Measurements from ENCODE around the gene MAP3K8.

Gene MAP3K8

DNA sequence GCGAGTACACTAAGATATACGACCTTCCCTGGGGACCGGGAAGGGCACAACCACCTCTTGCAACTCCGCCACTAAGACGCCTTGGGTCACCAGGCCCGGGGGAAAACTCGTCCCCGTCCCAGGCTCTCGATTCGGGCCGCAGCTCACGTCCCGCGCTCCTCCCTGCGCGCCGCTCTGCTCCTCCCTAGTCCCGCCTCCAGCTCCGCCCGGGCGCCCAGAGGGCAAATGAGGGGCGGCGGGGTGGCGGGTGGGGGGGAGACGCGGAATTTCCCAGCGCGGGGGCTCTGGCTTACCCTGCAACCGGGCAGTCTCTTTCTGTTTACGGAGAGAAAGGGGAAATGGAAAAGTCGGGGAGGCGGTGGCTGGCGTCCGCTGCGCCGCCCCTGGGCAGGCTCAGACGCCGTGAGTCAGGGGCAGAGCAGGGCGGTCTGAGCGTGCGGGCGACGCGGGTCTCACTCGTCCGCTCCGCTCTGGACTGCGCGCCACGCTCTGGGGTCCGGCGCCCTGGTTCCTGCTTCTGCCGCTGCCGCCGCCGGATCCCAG lies at the start of gene MAP3K8:
Gene MAP3K8, plus strand, starts transcription at position 455 of the 543 bp plus-strand sequence. CDS start 4,755 bp downstream, outside the sequence.
- peak; percentile 50 to 81 for DNase-seq (ENCODE audit: low read depth in 2 of 2)

DNA sequence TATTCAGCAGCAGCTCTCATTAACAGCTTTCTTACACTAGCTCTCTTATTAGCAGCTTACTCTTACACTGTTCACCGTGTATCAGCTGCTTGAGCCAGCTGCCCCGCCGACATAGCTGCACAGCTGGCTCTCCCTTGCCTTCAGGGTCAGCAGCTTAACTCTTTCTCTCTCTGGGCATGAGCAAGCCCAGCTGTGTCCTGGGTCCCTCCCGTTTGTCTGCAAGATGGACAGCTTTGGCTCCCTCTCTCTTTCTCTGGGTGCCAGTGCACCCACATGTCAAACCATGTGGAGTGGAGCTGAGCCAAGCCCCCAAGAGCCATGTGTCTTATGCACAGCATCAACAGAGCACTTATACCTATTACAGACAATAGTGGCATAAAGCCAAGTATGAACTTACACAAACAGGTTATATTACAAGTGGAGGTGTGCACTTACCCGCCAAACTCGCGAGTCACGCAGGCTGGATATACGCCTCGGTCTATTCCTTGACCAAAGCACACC lies 49.2 kb upstream of the MAP3K8 start:
- no peak for DNase-seq (ENCODE audit: low read depth in 2 of 2)

DNA sequence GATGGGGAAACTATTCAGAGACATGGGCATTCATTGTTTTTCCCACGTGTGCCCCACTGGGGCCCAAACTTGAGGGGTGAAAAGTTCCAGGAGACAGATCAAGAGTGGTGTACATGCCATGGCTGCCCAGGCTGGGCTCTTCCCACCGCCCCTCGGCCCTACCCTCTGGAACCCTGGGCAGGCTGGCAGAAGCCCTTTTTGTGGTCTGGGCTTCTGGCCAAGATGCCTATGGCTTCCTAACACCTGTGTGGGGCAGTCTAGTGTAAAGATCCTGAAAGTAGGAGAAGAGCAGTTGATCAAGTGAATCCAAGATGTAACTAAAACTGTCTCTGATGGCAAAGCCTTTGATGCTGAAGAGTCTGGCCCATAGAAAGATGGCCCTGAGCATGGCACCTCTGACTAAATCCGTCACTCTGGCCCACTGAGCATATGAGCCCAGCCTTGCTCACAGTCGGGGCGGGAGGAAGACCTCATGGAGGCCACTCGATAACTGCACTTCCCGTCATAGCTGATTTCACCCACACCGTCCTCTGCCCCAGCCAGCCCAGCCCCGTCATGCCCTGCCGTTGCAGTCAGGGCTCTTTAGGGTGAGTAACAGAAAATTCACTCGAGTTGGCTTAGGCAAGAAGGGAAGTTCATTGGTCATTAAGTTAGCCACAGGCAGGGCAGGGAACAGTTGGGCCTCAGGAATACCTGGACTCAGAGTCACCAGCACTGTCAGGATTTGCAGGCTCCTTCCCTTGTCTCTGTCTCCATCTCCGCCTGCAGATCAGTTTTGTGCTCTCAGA lies 47.0 kb upstream of the MAP3K8 start:
- no peak for DNase-seq (ENCODE audit: low read depth in 2 of 2)

GRCh38 chr10:30387646-30388243 lies 46.2 kb upstream of the MAP3K8 start:
- DNase-seq (ENCODE audit: low read depth in 2 of 2), result no peak

- DNase-seq (ENCODE audit: low read depth in 2 of 2), result no peak
Measured at GRCh38 chr10:30389543-30389942, 44.4 kb upstream of the MAP3K8 start.

GRCh38 chr10:30390207-30390606 lies 43.8 kb upstream of the MAP3K8 start:
- no peak for DNase-seq (ENCODE audit: low read depth in 2 of 2)

DNA sequence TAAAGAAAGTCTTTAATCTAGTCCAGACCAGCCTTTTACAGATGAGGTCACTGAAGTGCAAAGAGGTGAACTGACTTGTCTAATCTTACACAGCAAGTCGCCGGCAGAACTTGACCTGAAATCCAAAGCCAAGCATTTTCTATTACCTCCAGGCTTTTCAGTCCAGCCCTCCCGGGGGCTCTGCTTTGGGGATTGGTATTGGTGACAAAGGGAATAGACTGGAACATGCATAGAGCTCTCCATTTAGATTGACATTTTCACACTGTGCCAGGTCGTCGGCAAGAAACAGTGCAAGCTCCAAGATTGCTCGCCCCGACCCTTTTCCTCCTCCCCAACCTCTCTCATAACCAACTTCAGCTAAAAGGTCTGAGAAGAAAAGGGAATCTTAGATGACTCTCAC lies 42.7 kb upstream of the MAP3K8 start:
- DNase-seq (ENCODE audit: low read depth in 2 of 2), result no peak

DNA sequence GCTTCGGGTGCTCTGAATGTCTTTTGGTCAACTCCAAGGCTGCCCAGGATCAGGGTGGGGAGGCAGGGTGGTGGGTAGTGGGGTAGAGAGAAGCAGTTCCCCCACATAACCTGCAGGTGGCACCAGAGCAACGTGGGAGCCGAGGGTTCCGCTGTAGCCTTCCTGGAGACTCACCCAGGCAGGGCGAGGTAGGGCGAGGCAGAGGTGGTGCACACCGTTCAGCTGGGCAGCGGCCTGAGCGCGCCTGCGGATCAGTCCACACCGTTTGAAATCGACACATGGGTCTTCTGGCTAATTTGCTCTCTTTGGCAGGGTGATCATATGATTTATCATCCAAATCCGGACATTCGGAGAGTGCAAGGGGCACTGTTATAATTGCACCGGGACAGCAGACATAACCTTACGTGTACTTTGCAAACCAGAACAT lies 41.4 kb upstream of the MAP3K8 start:
- peak; percentile 51 to 60 for DNase-seq (ENCODE audit: low read depth in 2 of 2)

- DNase-seq (ENCODE audit: low read depth in 2 of 2), result no peak
Measured at GRCh38 chr10:30396293-30396692, 37.7 kb upstream of the MAP3K8 start.

DNA sequence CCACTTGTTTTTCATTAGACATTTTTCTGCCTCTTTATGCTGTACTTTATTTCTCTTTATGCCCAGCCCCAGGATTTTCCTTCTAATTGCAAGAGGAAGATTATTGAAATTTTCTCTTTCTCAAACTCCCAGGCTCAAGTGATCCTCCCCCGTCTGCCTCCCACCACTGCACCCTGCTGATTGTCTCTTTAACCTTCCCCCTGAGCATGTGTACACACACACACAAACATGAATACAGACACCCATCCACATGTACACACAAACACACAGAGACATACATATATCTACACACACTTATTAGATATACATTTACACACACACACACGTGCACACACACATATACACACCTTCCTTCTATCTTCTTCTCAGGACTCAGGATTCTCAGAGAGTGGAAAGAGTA lies 37.3 kb upstream of the MAP3K8 start:
- DNase-seq (ENCODE audit: low read depth in 2 of 2), result no peak

DNA sequence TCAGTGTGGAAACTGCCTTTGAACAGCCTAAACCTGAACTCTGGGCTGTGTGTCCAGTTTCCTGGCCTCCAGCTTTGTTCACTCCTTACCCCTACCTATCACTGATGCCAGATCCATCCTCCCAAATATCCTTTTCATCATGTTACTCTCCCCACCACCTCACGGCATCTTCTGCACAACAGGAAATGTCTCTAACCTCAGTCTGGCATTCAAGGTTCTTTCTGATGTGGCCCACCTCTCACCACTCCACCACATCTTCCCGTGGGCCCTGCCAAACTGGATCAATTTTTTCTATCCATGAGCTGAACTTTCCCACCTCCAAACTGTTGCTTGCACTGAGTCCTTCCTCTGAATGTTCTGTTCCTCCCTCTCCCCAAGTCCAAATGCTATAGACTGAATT lies 35.8 kb upstream of the MAP3K8 start:
- no peak for DNase-seq (ENCODE audit: low read depth in 2 of 2)

DNA sequence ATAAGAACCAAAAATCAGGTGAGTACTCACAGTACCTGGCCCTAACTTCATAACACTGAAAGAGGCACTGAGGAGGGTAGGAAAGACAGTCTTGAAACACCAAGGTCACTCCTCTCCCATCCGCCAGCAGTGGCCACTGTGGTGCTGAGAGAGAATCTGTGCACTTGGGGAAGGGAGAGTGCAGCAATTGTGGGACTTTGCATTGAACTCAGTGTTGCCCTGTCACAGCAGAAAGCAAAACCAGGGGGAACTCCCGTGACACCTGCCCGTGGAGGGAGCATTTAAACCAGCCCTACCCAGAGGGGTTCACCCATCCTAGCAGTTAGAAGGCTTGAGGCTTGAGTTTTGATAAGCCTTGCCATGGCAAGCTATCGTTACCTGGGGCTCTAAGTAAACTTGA lies 35.2 kb upstream of the MAP3K8 start:
- no peak for DNase-seq (ENCODE audit: low read depth in 2 of 2)

DNA sequence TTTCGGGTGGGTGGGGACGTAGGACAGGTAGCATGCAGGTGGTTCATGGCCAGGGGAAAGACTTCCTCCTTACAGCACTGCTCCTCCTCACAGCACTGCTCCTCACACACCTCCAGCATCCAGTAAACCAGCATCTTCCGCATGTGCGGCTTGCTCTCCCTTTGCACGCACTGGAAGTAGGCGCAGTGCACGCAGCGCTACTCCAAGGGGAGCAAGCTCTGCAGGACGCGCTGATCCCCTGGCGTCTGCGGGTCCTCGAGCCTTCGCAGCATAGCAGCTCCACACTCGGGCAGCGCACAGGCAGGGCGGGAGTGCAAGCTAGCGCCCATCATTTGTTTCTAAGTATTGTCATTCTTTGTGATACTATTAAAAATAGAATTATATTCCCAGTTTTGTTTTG lies 30.5 kb upstream of the MAP3K8 start:
- no peak for DNase-seq (ENCODE audit: low read depth in 2 of 2)

GRCh38 chr10:30404540-30404939 lies 29.4 kb upstream of the MAP3K8 start:
- no peak for DNase-seq (ENCODE audit: low read depth in 2 of 2)

DNA sequence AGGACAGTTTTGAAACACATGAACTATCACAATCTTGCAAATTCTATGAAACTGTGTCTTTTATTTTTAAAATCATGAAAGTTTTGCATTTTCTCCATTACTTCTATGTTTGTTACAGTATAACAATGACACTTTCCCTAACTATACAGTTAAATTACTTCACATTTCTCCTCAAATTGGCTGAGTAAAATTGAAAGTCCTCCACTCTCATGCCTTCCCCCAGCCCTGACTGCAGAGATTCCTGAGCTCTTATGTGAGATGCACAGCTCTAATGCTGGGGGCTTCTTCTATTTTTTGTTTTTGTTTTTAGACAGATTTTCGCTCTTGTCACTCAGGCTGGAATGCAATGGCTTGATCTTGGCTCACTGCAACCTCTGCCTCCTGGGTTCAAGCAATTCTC lies 22.7 kb upstream of the MAP3K8 start:
- no peak for DNase-seq (ENCODE audit: low read depth in 2 of 2)

DNA sequence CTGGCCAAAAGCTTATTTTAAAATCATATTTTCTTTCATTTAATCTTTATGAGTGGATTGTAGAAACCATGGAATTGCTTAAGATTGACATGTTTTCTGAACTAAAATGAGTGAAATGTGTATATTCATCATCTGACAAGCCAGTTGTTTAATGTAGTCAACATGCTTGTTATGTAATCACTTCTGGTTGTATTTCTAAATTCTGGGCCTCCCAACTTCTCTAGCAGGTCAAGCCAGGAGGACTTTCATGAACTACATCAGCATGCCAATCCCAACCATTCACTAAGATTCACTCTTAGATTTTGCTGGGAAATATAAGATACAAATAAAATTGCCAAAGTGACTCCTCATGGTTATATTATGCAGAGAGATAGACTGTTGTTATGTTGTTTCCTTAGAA lies 21.1 kb upstream of the MAP3K8 start:
- DNase-seq (ENCODE audit: low read depth in 2 of 2), result no peak

DNA sequence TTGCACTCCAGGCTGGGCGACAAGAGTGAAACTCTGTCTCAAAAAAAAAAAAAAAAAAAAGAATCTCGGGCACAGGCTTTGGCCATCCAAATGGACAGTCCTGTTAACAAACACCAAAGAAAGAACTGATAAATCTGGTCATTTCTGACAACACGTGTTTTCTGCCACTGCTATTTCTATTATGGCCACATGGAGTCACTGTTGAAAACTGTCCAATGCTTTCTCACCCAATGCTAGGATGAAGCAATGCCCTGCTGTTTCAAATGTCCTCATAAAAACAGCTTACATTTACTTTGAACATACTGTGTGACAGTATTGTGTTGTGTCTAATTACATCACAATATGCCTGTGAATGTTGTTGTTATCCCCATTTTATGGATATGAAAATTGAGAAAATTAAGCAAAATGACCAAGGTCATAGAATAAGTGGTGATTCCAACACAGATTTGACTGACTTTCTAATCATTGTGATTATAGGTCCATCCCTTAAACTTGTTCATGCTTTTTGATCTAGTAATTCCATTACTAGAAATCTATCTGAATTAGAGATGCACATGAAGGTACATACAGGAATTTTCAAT lies 19.9 kb upstream of the MAP3K8 start:
- no peak for DNase-seq (ENCODE audit: low read depth in 2 of 2)

GRCh38 chr10:30415593-30415992 lies 18.4 kb upstream of the MAP3K8 start:
- no peak for DNase-seq (ENCODE audit: low read depth in 2 of 2)

GRCh38 chr10:30417301-30417700 lies 16.7 kb upstream of the MAP3K8 start:
- DNase-seq (ENCODE audit: low read depth in 2 of 2), result no peak

- no peak for DNase-seq (ENCODE audit: low read depth in 2 of 2)
Measured at GRCh38 chr10:30420266-30420665, 13.7 kb upstream of the MAP3K8 start.

DNA sequence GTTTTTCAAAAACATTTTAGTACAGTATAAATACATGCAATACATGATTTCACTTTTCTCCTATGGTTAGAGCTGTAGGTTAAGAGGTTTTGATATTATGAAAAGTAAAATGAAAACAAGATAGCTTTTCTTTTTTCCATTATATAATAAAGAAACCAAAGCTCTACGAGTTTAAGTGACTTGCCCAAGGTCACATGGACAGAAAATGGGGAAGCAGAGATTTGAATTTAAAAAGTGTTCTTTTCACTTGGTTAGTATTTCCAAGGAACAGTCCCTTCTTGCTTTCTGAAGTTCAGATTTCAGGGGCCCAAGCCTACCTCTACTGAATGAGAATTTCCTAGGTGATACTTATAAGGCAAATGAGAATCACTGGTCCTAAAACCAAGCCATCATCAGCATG lies 13.2 kb upstream of the MAP3K8 start:
- DNase-seq (ENCODE audit: low read depth in 2 of 2), result no peak

DNA sequence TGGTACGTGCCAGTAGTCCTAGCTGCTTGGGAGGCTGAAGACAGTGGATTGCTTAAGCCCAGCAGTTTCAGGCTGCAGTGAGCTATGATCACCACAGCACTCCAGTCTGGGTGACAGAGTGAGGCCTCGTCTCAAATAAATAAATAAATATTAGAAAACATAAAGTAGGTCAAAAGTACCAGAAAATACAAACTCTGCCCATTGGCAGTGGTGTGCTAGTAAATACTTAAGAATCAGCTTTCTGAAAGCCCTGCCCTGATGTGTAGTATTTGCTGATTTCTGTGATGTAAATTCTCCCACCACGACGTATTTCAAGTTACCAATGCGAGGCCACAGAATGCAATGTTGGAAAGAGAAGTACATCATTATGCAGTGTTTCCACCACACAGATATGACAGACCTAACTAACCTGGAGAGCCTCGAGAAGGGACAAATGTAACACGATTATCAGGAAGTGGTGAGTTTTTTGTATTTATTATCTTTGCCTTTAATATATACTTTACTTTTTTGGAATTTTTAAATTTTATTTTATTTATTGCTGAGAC lies 11.8 kb upstream of the MAP3K8 start:
- no peak for DNase-seq (ENCODE audit: low read depth in 2 of 2)
